Left kidney (tissue), 8 donors: ENCODE data around the gene SCIMP. TPM values are rescaled to one million over a fixed set of nuclear protein-coding genes. Genes with fewer than 3 reads are reported as not detected.
"Not testable (repeated sequence)": the region's sequence is repeated elsewhere in the genome, so short reads cannot be mapped to it uniquely, and the experiment has no call there.

Experiments
- DNase-seq: peaks from one replicate; pipeline ENCODE4 v3.0.0-alpha.2; 2013
- long read RNA-seq, 8 donors: transcript quantifications; one replicate each; lab custom pipeline, GENCODE V29; 2026
- polyA plus RNA-seq: library from polyadenylated mRNA; unstranded; fragments of 120-200 nt; gene quantifications from one replicate; pipeline ENCODE4 v1.2.1, GENCODE V29; 2013; ENCODE audit not compliant: insufficient read length

SCIMP gene
- polyA plus RNA-seq, result 2.0 TPM
- long read RNA-seq, donor 1, partial matches to known transcripts, result 95 of 119 reads
- long read RNA-seq, donor 1, other reads (novel, unspliced or antisense), result 23 of 119 reads
- long read RNA-seq, donor 2, partial matches to known transcripts, result 0 of 1 reads
- long read RNA-seq, donor 2, other reads (novel, unspliced or antisense), result 0 of 1 reads
- long read RNA-seq, donor 3, result 0 reads
- long read RNA-seq, donor 4, result 0 reads
- long read RNA-seq, donor 5, result 0 reads
- long read RNA-seq, donor 6, result 0 reads
- long read RNA-seq, donor 7, result 0 reads
- long read RNA-seq, donor 8, result 0 reads

GRCh38 chr17:5234645-5235576, at the start of gene SCIMP:
SCIMP (minus strand) TSS chr17:5234860; CDS start chr17:5234755, 105 bp downstream.
- no peak for DNase-seq

GRCh38 chr17:5283571-5284315, 49.1 kb upstream of the SCIMP start:
- DNase-seq, result no peak

GRCh38 chr17:5282642-5283217, 48.1 kb upstream of the SCIMP start:
- no peak for DNase-seq

- DNase-seq, result peak; percentile 92
These were observed 47.4 kb upstream of the SCIMP start, which contains the start of gene RABEP1 for GRCh38 chr17:5281814-5282641. RABEP1 (plus strand) TSS chr17:5282284; CDS start chr17:5282487, 203 bp downstream.

- DNase-seq, result no peak
These were observed 37.7 kb upstream of the SCIMP start for GRCh38 chr17:5272322-5272721.

- no peak for DNase-seq
These were observed 34.7 kb upstream of the SCIMP start for GRCh38 chr17:5269241-5269960.

GRCh38 chr17:5264893-5265292, 30.2 kb upstream of the SCIMP start:
- DNase-seq, result no peak

- no peak for DNase-seq
These were observed 28.8 kb upstream of the SCIMP start for GRCh38 chr17:5263441-5263840.

GRCh38 chr17:5262416-5262991, 27.8 kb upstream of the SCIMP start:
- DNase-seq, result no peak

GRCh38 chr17:5260542-5260941, 25.9 kb upstream of the SCIMP start:
- no peak for DNase-seq

- DNase-seq, result no peak
These were observed 22.5 kb upstream of the SCIMP start for GRCh38 chr17:5257124-5257523.

- DNase-seq, result no peak
These were observed 20.4 kb upstream of the SCIMP start for GRCh38 chr17:5254903-5255521.

GRCh38 chr17:5254414-5254813, 19.8 kb upstream of the SCIMP start:
- DNase-seq, result no peak

GRCh38 chr17:5249615-5250014, 15.0 kb upstream of the SCIMP start:
- DNase-seq, result peak; percentile 78

- DNase-seq, result no peak
These were observed 14.3 kb upstream of the SCIMP start for GRCh38 chr17:5248821-5249479.

- DNase-seq, result no peak
These were observed 13.0 kb upstream of the SCIMP start for GRCh38 chr17:5247621-5248020.

- no peak for DNase-seq
These were observed 7.4 kb upstream of the SCIMP start for GRCh38 chr17:5241861-5242671.

GRCh38 chr17:5239769-5240168, 5.1 kb upstream of the SCIMP start:
- DNase-seq, result not testable (repeated sequence)
